Hematopoietic multipotent progenitor cell treated with erythropoietin and hydrocortisone succinate and interleukin-3 and kit ligand, for 4 days (in vitro differentiated cells): ENCODE measurements around the gene ANKRD2.
"Not testable (repeated sequence)": the region's sequence is repeated elsewhere in the genome, so short reads cannot be mapped to it uniquely, and the experiment has no call there.

Source experiments
- DNase-seq: peaks from one replicate; pipeline ENCODE4 v3.0.0-alpha.2; 2015

Gene ANKRD2, protein sequence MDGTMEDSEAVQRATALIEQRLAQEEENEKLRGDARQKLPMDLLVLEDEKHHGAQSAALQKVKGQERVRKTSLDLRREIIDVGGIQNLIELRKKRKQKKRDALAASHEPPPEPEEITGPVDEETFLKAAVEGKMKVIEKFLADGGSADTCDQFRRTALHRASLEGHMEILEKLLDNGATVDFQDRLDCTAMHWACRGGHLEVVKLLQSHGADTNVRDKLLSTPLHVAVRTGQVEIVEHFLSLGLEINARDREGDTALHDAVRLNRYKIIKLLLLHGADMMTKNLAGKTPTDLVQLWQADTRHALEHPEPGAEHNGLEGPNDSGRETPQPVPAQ

GRCh38 chr10:97572214-97572989 is at the start of gene ANKRD2:
TSS of gene ANKRD2 (plus strand) at chr10:97572779. CDS start at chr10:97572789, 10 bp downstream.
- DNase-seq, result peak; percentile 92

GRCh38 chr10:97522937-97523336 is 49.6 kb upstream of the ANKRD2 start:
- no peak for DNase-seq

- DNase-seq, result no peak
Observed at GRCh38 chr10:97525086-97525485, 47.5 kb upstream of the ANKRD2 start.

DNA sequence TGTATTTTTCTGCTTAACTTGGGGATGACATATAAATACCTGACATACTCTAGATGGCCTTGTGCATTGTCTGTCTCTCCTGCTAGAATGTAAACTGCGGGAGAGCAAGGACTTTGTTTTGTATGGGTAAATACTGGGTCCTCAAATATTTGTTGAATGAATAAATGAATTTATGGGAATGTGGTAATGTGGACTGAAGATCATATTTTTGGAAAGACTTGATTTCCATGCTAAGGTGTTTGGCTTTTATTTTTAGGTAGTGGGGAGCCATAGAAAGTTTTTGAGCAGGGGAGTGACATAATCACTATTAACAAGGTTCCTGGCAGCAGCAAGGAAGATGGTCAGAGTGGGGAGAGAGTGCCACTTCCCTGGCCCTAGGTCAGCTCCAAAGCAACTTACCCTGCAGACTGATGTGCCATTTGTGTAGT is 46.9 kb upstream of the ANKRD2 start:
- no peak for DNase-seq

- not testable (repeated sequence) for DNase-seq
Observed at GRCh38 chr10:97528876-97529275, 43.7 kb upstream of the ANKRD2 start.

DNA sequence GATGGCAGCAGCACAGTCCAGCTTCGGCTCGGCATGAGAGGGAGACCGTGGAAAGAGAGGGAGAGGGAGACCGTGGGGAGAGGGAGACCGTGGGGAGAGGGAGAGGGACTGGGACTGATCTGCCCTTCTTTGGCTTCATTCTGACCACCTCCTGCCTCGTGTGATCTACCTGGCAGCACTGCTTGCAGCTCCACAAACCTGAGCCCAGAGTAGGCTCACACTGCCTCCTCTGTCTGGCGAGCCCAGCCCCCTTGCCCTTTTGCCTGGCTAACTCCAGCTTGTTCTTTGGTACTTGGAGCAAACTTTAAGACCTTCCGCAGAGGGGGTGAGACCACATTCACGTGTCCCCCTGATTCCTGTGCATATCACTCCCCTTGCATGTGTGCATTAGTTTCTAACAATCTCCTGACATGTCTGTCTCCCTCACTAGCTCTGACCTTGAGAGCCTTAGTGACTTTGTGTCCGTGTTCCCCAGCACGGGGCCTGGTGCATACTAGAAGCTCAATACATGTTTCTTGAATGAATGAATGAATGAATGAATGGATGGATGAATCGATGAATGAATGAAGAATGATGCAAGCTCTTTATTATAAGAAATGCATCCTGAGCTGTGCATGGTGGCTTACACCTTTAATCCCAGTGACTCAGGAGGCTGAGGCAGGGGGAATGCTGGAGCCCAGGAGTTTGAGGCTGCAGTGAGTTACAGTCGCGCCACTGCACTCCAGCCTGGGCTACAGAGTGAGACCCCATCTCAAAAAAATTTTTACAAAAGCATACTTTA is 42.7 kb upstream of the ANKRD2 start:
- no peak for DNase-seq

GRCh38 chr10:97531401-97531986 is 41.1 kb upstream of the ANKRD2 start:
- no peak for DNase-seq

GRCh38 chr10:97532935-97533671 is 39.5 kb upstream of the ANKRD2 start:
- no peak for DNase-seq

DNA sequence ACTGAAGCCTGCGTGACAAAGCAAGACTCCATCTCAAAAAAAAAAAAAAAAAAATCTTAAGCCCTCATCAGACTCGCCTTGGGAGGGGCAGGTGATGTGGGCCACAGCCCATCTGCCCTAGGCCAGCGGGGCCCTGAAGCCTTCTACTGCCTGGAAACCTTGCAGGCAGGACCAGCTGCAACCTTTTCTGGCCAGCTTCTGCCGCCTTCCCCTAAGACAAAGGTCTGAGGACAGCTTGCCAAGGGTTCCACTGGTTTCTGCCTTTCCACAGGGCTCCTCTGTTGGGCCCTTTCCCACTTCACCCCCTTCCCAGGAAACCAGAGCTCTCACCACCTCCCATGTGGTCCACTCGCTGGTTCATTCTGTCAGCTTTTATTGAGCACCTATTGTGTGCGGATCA is 38.7 kb upstream of the ANKRD2 start:
- DNase-seq, result no peak

- DNase-seq, result peak; percentile 63
Observed at GRCh38 chr10:97534746-97535367, 37.7 kb upstream of the ANKRD2 start.

- DNase-seq, result no peak
Observed at GRCh38 chr10:97537186-97537869, 35.3 kb upstream of the ANKRD2 start.

- no peak for DNase-seq
Observed at GRCh38 chr10:97538411-97538810, 34.2 kb upstream of the ANKRD2 start.

GRCh38 chr10:97538839-97539238 is 33.7 kb upstream of the ANKRD2 start:
- DNase-seq, result no peak

GRCh38 chr10:97539523-97540200 is 32.9 kb upstream of the ANKRD2 start:
- DNase-seq, result no peak

- no peak for DNase-seq
Observed at GRCh38 chr10:97540669-97541500, 31.7 kb upstream of the ANKRD2 start.

GRCh38 chr10:97542169-97543024 is 30.2 kb upstream of the ANKRD2 start:
- DNase-seq, result peak; percentile 35

DNA sequence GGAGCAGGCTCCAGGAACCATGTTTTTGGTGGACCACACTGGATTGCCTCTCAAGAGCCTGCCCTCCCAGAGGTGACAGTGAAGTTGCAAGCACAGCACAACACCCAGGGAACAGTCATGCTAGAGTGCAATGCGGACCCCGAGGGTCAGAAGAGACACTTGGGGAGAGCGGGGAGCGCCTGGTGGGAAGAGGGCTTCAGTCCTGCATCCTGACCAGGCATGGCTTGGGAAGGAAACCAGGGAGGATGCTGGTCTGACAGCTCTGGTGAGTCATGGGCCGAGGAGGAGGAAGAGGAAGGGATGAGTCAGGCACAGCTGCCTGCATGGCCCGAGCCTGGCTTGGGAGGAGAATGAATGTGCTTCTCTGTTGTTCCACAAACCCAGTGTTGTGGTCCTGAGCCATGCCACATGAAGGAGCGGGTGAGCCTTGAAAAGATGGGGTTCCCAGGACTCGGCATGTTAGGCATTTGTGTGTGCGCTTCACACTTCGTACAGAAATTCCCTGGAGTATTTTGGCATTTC is 29.5 kb upstream of the ANKRD2 start:
- DNase-seq, result peak; percentile 67
